RWPE2 (cell line): Measurements from ENCODE around the gene ATE1.

Experiments
- ATAC-seq: fragments of 200-7000 bp; cut with Tn5 transposase; 3 replicates; pipeline ENCODE4 v1.9.1; 2021; ENCODE audit warnings: low read depth
- DNase-seq: peaks from one replicate; pipeline ENCODE4 v3.0.0-alpha.2; 2020; ENCODE audit warnings: low spot score
- H3K27ac ChIP-seq: fragments of 450-650 bp; 2 replicates; pipeline ENCODE4 v1.5.1; 2017; ENCODE audit warnings: mild to moderate bottlenecking; ENCODE audit not compliant: poor library complexity, severe bottlenecking
- H3K27me3 ChIP-seq: fragments of 250-450 bp; sonication (Bioruptor Pico); 2 replicates; pipeline ENCODE4 v1.5.1; 2021; ENCODE audit warnings: mild to moderate bottlenecking, moderate library complexity; ENCODE audit not compliant: insufficient read depth, poor library complexity, severe bottlenecking
- H3K36me3 ChIP-seq: fragments of 250-450 bp; sonication (Bioruptor Pico); 2 replicates; pipeline ENCODE4 v1.5.1; 2020; ENCODE audit warnings: low read depth, mild to moderate bottlenecking, moderate library complexity
- H3K4me1 ChIP-seq: fragments of 250-450 bp; sonication (Bioruptor Pico); 2 replicates; pipeline ENCODE4 v1.5.1; 2021; ENCODE audit warnings: mild to moderate bottlenecking, moderate library complexity; ENCODE audit not compliant: insufficient read depth, poor library complexity, severe bottlenecking
- H3K4me3 ChIP-seq: fragments of 250-450 bp; sonication (Bioruptor Pico); 2 replicates; pipeline ENCODE4 v1.5.1; 2021; ENCODE audit warnings: mild to moderate bottlenecking, moderate library complexity; ENCODE audit not compliant: severe bottlenecking
- H3K9me3 ChIP-seq: fragments of 250-450 bp; sonication (Bioruptor Pico); 2 replicates; pipeline ENCODE4 v1.5.1; 2021; ENCODE audit warnings: mild to moderate bottlenecking, moderate library complexity; ENCODE audit not compliant: severe bottlenecking
- TF ChIP-seq, protein P1 (sequence below): fragments of 450-650 bp; IDR thresholded peaks from one replicate; pipeline ENCODE4 v1.5.1; 2017; ENCODE audit warnings: mild to moderate bottlenecking, moderate library complexity; ENCODE audit not compliant: poor library complexity, severe bottlenecking

The ATE1 gene

DNA sequence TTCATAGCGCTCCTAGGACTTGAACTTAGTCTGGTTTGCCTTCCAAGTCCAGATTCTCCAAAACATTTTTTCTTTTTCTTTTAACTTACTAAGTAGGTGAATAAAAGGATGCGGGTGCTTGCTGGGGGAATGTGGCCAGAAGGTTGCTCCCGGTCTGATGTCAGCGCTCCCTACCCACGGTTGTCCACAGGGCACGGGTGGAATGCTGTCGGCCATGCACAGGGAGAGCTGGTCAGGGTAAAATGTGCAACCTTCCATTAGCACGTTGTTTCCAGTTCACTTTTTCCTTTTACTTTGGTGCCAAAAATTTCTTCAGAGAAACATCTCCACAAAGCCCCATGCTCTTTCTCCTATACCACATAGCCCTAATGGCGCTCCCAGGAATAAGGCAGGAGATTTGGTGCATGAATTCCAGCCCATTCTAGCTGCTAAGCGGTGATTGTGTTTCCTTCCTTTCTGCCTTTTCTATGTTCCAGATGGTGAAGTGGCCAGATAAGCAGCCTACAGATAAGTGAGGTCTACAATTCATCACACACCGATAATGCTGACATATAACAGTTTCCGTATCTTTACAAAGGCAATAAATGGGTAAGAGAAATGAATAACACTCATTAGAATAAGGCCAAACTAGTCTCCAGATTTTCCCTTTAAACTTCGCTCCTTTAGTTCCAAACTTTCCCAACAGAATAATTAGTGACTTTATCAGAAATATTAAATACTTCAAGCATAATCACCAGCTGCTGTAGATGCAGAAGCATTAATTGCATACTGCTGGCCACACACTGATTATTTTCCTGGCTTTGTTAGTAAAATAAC, 191.3 kb downstream of the ATE1 start:
- no peak overlapping the region for H3K27ac ChIP-seq
- DNase-seq (no peak), ATAC-seq (no peak)
- no peaks in the 10 kb centered on the region for H3K9me3 ChIP-seq
- TF ChIP-seq, protein P1, sequence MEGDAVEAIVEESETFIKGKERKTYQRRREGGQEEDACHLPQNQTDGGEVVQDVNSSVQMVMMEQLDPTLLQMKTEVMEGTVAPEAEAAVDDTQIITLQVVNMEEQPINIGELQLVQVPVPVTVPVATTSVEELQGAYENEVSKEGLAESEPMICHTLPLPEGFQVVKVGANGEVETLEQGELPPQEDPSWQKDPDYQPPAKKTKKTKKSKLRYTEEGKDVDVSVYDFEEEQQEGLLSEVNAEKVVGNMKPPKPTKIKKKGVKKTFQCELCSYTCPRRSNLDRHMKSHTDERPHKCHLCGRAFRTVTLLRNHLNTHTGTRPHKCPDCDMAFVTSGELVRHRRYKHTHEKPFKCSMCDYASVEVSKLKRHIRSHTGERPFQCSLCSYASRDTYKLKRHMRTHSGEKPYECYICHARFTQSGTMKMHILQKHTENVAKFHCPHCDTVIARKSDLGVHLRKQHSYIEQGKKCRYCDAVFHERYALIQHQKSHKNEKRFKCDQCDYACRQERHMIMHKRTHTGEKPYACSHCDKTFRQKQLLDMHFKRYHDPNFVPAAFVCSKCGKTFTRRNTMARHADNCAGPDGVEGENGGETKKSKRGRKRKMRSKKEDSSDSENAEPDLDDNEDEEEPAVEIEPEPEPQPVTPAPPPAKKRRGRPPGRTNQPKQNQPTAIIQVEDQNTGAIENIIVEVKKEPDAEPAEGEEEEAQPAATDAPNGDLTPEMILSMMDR = no peak
- no peaks in the 10 kb centered on the region for H3K27me3 ChIP-seq
- no peaks in the 10 kb centered on the region for H3K36me3 ChIP-seq
- H3K4me3 ChIP-seq = no peak overlapping the region
- H3K4me1 ChIP-seq = no peaks in the 10 kb centered on the region

DNA sequence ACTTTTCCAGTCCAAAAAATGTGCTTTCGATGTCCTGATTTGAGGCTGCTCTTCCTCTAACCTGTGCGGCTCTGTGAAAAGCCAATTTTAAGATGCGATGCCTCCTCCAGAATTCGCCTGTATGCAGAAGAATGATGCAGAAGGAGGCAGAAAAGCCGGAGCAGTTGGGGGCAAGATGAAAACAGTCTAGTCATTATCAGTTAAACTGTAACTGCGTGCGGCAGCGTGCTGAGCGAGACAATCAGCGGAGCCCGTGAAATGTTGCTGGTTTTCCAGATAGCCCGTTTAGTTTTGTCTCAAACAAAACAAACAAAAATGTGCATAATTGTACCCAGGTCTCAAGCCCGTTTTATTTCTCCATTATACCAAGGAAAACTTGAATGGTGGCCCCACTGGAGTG, 192.6 kb downstream of the ATE1 start:
- Histone ChIP-seq H3K4me3 (no peak overlapping the region), H3K36me3 (no peaks in the 10 kb centered on the region), H3K27ac (no peak overlapping the region), H3K9me3 (no peaks in the 10 kb centered on the region), H3K27me3 (no peaks in the 10 kb centered on the region), H3K4me1 (no peaks in the 10 kb centered on the region)
- DNase-seq (no peak), ATAC-seq (no peak)
- TF ChIP-seq, protein P1 = no peak

DNA sequence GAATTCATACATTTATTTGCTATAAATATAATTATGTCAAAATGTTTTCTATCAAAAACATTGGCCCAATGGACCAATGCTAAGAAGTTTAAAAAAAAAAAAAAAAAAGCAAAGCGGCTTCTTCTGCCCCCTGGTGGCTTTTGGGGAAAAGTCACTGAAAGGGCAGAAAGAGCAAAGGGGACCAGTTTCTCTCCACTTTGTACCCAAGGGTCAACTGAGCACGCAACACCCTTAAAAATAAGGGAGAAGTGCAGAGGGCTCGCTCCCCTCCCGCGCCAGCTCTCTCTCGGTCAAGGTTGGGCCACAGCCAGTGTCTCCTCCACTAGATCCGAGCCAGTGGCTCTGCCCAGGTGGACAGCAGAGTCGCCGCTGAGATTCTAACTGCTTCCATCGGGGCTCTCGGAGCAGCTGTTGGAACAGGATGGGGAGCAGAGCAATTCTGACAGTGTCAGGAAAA, 193.2 kb downstream of the ATE1 start:
- Histone ChIP-seq H3K4me3 (no peak overlapping the region), H3K27me3 (no peaks in the 10 kb centered on the region)
- DNase-seq = no peak

DNA sequence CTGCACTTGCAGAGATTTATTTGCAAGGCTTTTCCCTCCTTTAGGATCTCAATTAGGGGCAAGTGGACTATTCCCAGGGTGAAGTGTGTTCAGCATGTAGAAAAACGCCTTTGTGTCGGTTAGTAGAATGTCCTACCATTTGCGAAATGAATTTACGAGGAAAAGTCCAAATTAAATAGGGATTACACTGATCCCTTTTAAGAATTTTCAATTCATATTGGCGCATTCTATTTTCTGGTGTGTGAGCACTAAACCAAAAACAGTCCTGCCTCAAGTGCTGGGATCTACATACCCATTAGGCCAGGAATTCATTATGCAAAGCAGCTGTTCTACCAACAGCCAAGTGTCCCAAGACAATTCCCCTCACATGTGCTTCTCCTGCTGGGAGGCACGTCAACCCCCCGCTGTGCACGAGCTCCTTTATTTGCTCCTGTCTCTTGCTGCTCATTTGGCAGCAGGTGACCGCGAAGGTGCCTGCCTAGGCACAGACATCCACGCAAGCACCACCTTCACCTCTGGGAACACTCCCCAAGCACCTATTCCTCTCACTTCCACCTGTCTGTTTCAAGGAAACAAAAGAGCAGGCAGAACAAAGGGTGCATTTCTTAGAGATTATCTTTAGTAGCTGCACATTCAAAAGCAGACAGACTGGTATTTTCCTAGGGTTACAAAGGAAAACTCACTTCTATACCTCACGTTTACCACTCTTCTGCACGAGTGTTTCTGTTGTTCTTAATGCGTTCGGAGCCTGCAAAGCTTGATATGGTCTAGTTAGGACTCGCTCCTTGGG, 195.0 kb downstream of the ATE1 start:
- Histone ChIP-seq H3K4me1 (no peaks in the 10 kb centered on the region), H3K36me3 (no peaks in the 10 kb centered on the region), H3K4me3 (no peak overlapping the region), H3K27me3 (no peaks in the 10 kb centered on the region), H3K9me3 (no peaks in the 10 kb centered on the region), H3K27ac (no peak overlapping the region)
- TF ChIP-seq, protein P1 = no peak
- ATAC-seq = no peak
- DNase-seq = no peak

More for the DNA sequence above, 193.2 kb downstream of the ATE1 start:
- H3K4me1 ChIP-seq = no peaks in the 10 kb centered on the region
- H3K9me3 ChIP-seq = no peaks in the 10 kb centered on the region
- no peaks in the 10 kb centered on the region for H3K36me3 ChIP-seq
- TF ChIP-seq, protein P1 = peak; percentile 84
- H3K27ac ChIP-seq = no peak overlapping the region
- no peak for ATAC-seq
